ENCODE data around the gene LEPROT. TPM values are rescaled to one million over a fixed set of nuclear protein-coding genes. Genes with fewer than 3 reads are reported as not detected.

LEPROT gene

GRCh38 chr1:65483993-65484754 is 63.7 kb downstream of the LEPROT start:
- H2BK120ac ChIP-seq (ENCODE audit: low read depth, low read length): no peak overlapping the region
- H3K4me2 ChIP-seq (ENCODE audit: low read length): no peak overlapping the region
- H4K5ac ChIP-seq (ENCODE audit: low read length): no peak overlapping the region
- no peak overlapping the region for H3K4me3 ChIP-seq (ENCODE audit: low read length)
- H2BK15ac ChIP-seq (replicated peaks; ENCODE audit: low read depth): no peak overlapping the region
- H2BK5ac ChIP-seq (ENCODE audit: low read length): no peak overlapping the region
- H3K18ac ChIP-seq (ENCODE audit: low read length): no peak overlapping the region
- H3K4ac ChIP-seq (ENCODE audit: low read depth, low read length): no peak overlapping the region
- H3K9ac ChIP-seq (ENCODE audit: low read length): no peak overlapping the region
- H3K23ac ChIP-seq (ENCODE audit: low read length): no peak overlapping the region
- WGBS (ENCODE audit: extremely low coverage, insufficient coverage, low lambda C conversion rate): no CpG with 5 or more reads among the region's 8 CpGs
- no peak overlapping the region for H2AK5ac ChIP-seq (ENCODE audit: low read length)
- H3K4me1 ChIP-seq (ENCODE audit: control insufficient read depth, low read depth, low read length): no peaks in the 10 kb centered on the region
- no peak overlapping the region for H3K56ac ChIP-seq (ENCODE audit: low read length)
- no peak overlapping the region for H3K27ac ChIP-seq (ENCODE audit: low read depth, low read length)
- H4K8ac ChIP-seq (ENCODE audit: low read depth, low read length): no peak overlapping the region
- H3K79me2 ChIP-seq (ENCODE audit: control insufficient read depth, insufficient read depth, low read length): no peaks in the 10 kb centered on the region
- no peaks in the 10 kb centered on the region for H3K36me3 ChIP-seq (ENCODE audit: control insufficient read depth, insufficient read depth, low read length)
- no peaks in the 10 kb centered on the region for H3K27me3 ChIP-seq (ENCODE audit: insufficient read depth, low read length, poor library complexity)
- DNase-seq: no peak
- no peaks in the 10 kb centered on the region for H3K79me1 ChIP-seq (ENCODE audit: low read length)

Small RNA genes within 50 kb of the gene (small RNA-seq; reads per million reads assigned to genes)
- not detected for gene RNU2-15P (ENCODE audit: insufficient read depth)

Data from mesendoderm (in vitro differentiated cells).